Measurements from ENCODE around the gene CACHD1. TPM values are rescaled to one million over a fixed set of nuclear protein-coding genes. Genes with fewer than 3 reads are reported as not detected.

Gene CACHD1
- total RNA-seq, 4 donors from 2014 or later: 23.6 to 36.1 (median 24.8) TPM

- TF ChIP-seq, protein P1, sequence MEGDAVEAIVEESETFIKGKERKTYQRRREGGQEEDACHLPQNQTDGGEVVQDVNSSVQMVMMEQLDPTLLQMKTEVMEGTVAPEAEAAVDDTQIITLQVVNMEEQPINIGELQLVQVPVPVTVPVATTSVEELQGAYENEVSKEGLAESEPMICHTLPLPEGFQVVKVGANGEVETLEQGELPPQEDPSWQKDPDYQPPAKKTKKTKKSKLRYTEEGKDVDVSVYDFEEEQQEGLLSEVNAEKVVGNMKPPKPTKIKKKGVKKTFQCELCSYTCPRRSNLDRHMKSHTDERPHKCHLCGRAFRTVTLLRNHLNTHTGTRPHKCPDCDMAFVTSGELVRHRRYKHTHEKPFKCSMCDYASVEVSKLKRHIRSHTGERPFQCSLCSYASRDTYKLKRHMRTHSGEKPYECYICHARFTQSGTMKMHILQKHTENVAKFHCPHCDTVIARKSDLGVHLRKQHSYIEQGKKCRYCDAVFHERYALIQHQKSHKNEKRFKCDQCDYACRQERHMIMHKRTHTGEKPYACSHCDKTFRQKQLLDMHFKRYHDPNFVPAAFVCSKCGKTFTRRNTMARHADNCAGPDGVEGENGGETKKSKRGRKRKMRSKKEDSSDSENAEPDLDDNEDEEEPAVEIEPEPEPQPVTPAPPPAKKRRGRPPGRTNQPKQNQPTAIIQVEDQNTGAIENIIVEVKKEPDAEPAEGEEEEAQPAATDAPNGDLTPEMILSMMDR (IDR thresholded peaks at IDR 0.05; ENCODE audit: low read depth): no peak
These were observed 70.4 kb downstream of the CACHD1 start for GRCh38 chr1:64540265-64540791.

DNA sequence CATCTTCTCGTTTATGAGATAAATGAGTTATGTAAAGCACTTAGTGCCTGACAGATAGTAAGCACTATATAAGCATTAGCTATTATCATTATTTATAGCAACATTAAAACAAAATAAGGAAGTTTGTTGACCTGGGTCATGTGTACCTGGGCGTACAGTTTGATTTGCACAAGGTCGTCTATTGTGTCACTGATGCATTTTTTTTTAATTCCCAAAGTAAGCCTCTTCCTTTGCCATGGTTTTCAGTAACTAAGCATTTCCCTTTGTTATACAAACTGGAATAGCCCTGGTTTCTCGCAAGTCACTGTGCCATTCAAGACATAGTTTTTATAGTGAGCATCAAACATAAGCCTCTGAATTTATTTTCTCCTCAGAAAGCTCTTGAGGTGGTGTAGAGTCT lies 72.2 kb downstream of the CACHD1 start:
- TF ChIP-seq, protein P1 (IDR thresholded peaks at IDR 0.05; ENCODE audit: low read depth): no peak

- TF ChIP-seq, protein P1 (IDR thresholded peaks at IDR 0.05; ENCODE audit: low read depth): no peak
These were observed 73.9 kb downstream of the CACHD1 start for GRCh38 chr1:64543831-64544230.

- TF ChIP-seq, protein P1 (IDR thresholded peaks at IDR 0.05; ENCODE audit: low read depth): no peak
These were observed 75.4 kb downstream of the CACHD1 start for GRCh38 chr1:64545118-64545843.

- TF ChIP-seq, protein P1 (IDR thresholded peaks at IDR 0.05; ENCODE audit: low read depth): no peak
These were observed 76.1 kb downstream of the CACHD1 start for GRCh38 chr1:64546013-64546412.

- TF ChIP-seq, protein P1 (IDR thresholded peaks at IDR 0.05; ENCODE audit: low read depth): no peak
These were observed 79.7 kb downstream of the CACHD1 start for GRCh38 chr1:64549464-64550239.

DNA sequence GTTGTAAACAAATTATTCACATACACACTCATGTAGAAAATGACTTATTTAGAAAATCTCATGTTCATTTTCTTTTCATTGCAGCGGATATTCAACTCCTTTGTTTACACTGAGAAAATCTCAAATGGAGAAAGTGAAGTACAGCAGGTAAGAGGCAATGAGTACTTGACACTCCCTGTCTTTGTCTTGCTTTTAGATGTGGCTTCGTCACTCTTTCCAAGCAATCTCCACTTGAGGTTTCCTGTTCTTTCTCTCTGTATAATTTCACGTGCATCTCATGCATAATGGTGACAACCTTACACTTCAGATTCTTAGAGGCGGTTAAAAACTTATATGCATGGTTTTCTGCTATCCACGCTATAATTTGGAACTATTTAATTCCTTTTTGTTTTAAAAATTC lies 80.6 kb downstream of the CACHD1 start:
- TF ChIP-seq, protein P1 (IDR thresholded peaks at IDR 0.05; ENCODE audit: low read depth): no peak

Data from subcutaneous adipose tissue (tissue), 4 donors.